WTC11 (cell line): ENCODE results near the gene CELF4. TPM values are rescaled to one million over a fixed set of nuclear protein-coding genes. Genes with fewer than 3 reads are reported as not detected.

Source experiments
- ATAC-seq: fragments of 200-7000 bp; cut with Tn5 transposase; 2 replicates; pipeline ENCODE4 v1.10.0; 2021; ENCODE audit warnings: mild to moderate bottlenecking, moderate library complexity
- CTCF ChIA-PET: fragments of 300-600 bp; sonication (Branson Sonifier 250); formaldehyde crosslinking; loops from one replicate; lab custom pipeline; 2021; ENCODE audit warnings: antibody characterized with exemption; lab: Charles Lee
- POLR2A ChIA-PET: fragments of 350-600 bp; sonication (Branson Sonifier 250); formaldehyde crosslinking; loops from one replicate; lab custom pipeline; 2021; ENCODE audit warnings: antibody characterized with exemption; lab: Charles Lee
- DNase-seq: peaks from one replicate; pipeline ENCODE4 v3.0.0; 2021; ENCODE audit warnings: low spot score
- H3K27ac Mint-ChIP-seq: 2 replicates; pipeline ENCODE4 v1.8.0; 2021; ENCODE audit warnings: mixed read lengths
- H3K27me3 Mint-ChIP-seq: 2 replicates; pipeline ENCODE4 v1.8.0; 2021; ENCODE audit warnings: low read depth, mild to moderate bottlenecking, moderate library complexity, mixed read lengths
- H3K36me3 Mint-ChIP-seq: 2 replicates; pipeline ENCODE4 v1.8.0; 2021; ENCODE audit warnings: mixed read lengths
- H3K4me1 Mint-ChIP-seq: 2 replicates; pipeline ENCODE4 v1.8.0; 2022; ENCODE audit warnings: mixed read lengths
- H3K4me3 Mint-ChIP-seq: 2 replicates; pipeline ENCODE4 v1.8.0; 2021; ENCODE audit warnings: mild to moderate bottlenecking, moderate library complexity, mixed read lengths
- H3K9me3 Mint-ChIP-seq: 2 replicates; pipeline ENCODE4 v1.8.0; 2021; ENCODE audit warnings: mixed read lengths
- AFF4 ChIP-seq: sonication (generic); formaldehyde crosslinking; IDR thresholded peaks from 2 replicates; pipeline ENCODE4 v1.8.1; 2023; ENCODE audit warnings: mild to moderate bottlenecking, missing genetic modification reagents, borderline replicate concordance
- CTCF ChIP-seq: fragments of 200-600 bp; IDR thresholded peaks from 2 replicates; pipeline ENCODE4 v1.8.0; 2022; ENCODE audit warnings: antibody characterized with exemption
- E2F1 ChIP-seq: sonication (generic); formaldehyde crosslinking; IDR thresholded peaks from 2 replicates; pipeline ENCODE4 v1.8.0; 2022; ENCODE audit warnings: mild to moderate bottlenecking, missing genetic modification reagents
- E2F4 ChIP-seq: sonication (generic); formaldehyde crosslinking; IDR thresholded peaks from 2 replicates; pipeline ENCODE4 v1.8.1; 2022; ENCODE audit warnings: low read depth, mild to moderate bottlenecking, moderate library complexity, missing genetic modification reagents, borderline replicate concordance
- E2F5 ChIP-seq: sonication (generic); formaldehyde crosslinking; IDR thresholded peaks from 2 replicates; pipeline ENCODE4 v1.8.1; 2022; ENCODE audit warnings: mild to moderate bottlenecking, moderate library complexity, missing genetic modification reagents
- EMX1 ChIP-seq: fragments of 250-450 bp; sonication (Bioruptor Pico); IDR thresholded peaks from 2 replicates; pipeline ENCODE4 v1.8.0; 2021; ENCODE audit warnings: mild to moderate bottlenecking
- FOXP4 ChIP-seq: sonication (generic); formaldehyde crosslinking; IDR thresholded peaks from 2 replicates; pipeline ENCODE4 v1.8.0; 2022; ENCODE audit warnings: mild to moderate bottlenecking, missing genetic modification reagents
- KAT7 ChIP-seq: sonication (generic); formaldehyde crosslinking; IDR thresholded peaks from 2 replicates; pipeline ENCODE4 v1.8.1; 2023; ENCODE audit warnings: missing genetic modification reagents, mild to moderate bottlenecking, borderline replicate concordance
- MAX ChIP-seq: sonication (generic); formaldehyde crosslinking; IDR thresholded peaks from 2 replicates; pipeline ENCODE4 v1.8.0; 2022; ENCODE audit warnings: mild to moderate bottlenecking, missing genetic modification reagents
- MYBL2 ChIP-seq: sonication (generic); formaldehyde crosslinking; IDR thresholded peaks from 2 replicates; pipeline ENCODE4 v1.8.1; 2023; ENCODE audit warnings: mild to moderate bottlenecking, moderate library complexity, missing genetic modification reagents
- NFATC4 ChIP-seq: fragments of 250-450 bp; sonication (Bioruptor Pico); IDR thresholded peaks from 2 replicates; pipeline ENCODE4 v1.9.0; 2021; ENCODE audit warnings: mild to moderate bottlenecking
- NFE2L1 ChIP-seq: sonication (generic); formaldehyde crosslinking; IDR thresholded peaks from 2 replicates; pipeline ENCODE4 v1.8.1; 2023; ENCODE audit warnings: missing genetic modification reagents
- NR2C2 ChIP-seq: sonication (generic); formaldehyde crosslinking; IDR thresholded peaks from 2 replicates; pipeline ENCODE4 v1.8.0; 2022; ENCODE audit warnings: mild to moderate bottlenecking, missing genetic modification reagents
- RORB ChIP-seq: fragments of 250-450 bp; sonication (Bioruptor Pico); IDR thresholded peaks from 2 replicates; pipeline ENCODE4 v1.9.0; 2021; ENCODE audit warnings: mild to moderate bottlenecking
- SOX15 ChIP-seq: fragments of 250-450 bp; sonication (Bioruptor Pico); IDR thresholded peaks from 2 replicates; pipeline ENCODE4 v1.9.0; 2021; ENCODE audit warnings: mild to moderate bottlenecking
- STAT6 ChIP-seq: sonication (generic); formaldehyde crosslinking; conservative IDR thresholded peaks from 2 replicates; pipeline ENCODE4 v1.8.1; 2023; ENCODE audit warnings: mild to moderate bottlenecking, low read depth, missing genetic modification reagents, moderate library complexity
- ZBTB43 ChIP-seq: sonication (generic); formaldehyde crosslinking; IDR thresholded peaks from 2 replicates; pipeline ENCODE4 v1.8.1; 2023; ENCODE audit warnings: mild to moderate bottlenecking, missing genetic modification reagents
- total RNA-seq: library from RNA; stranded (reverse); gene quantifications from 3 replicates; pipeline ENCODE4 v1.2.3, GENCODE V29; 2021

Gene CELF4
- total RNA-seq, 1 experiment from 2014 or later = 2.9 TPM

- TF ChIP-seq E2F1 (no peak), E2F4 (CRISPR knock-in tag) (no peak), KAT7 (CRISPR knock-in tag) (no peak), RORB (CRISPR knock-in tag) (no peak), AFF4 (no peak)
Measured at GRCh38 chr18:37289423-37289822, 276.2 kb downstream of the CELF4 start (continued).

- Mint-ChIP-seq H3K27ac (no peak overlapping the region), H3K9me3 (peaks cover 3% of the 10 kb centered on the region; the same call in 1 of the 2 replicates), H3K4me1 (peaks cover 4% of the 10 kb centered on the region; the same call in 1 of the 2 replicates), H3K36me3 (no peaks in the 10 kb centered on the region), H3K4me3 (no peak overlapping the region), H3K27me3 (no peaks in the 10 kb centered on the region)
- ChIA-PET CTCF (no interaction called here), POLR2A (no interaction called here)
- no peak for ATAC-seq
- TF ChIP-seq MAX (CRISPR knock-in tag) = no peak
- TF ChIP-seq E2F5 (CRISPR knock-in tag) = no peak
- no peak for TF ChIP-seq STAT6 (CRISPR knock-in tag)
- TF ChIP-seq EMX1 (CRISPR knock-in tag) = no peak
- TF ChIP-seq SOX15 = no peak
- no peak for DNase-seq
Measured at GRCh38 chr18:37287601-37288000, 278.0 kb downstream of the CELF4 start.

GRCh38 chr18:37286801-37287200 is 278.8 kb downstream of the CELF4 start:
- CTCF ChIA-PET = no interaction called here
- H3K4me1 Mint-ChIP-seq = peaks cover 4% of the 10 kb centered on the region; the same call in 1 of the 2 replicates
- no peak for ATAC-seq
- no peak overlapping the region for H3K4me3 Mint-ChIP-seq
- H3K27ac Mint-ChIP-seq = no peak overlapping the region
- DNase-seq = no peak
- no peaks in the 10 kb centered on the region for H3K36me3 Mint-ChIP-seq
- H3K27me3 Mint-ChIP-seq = no peaks in the 10 kb centered on the region
- POLR2A ChIA-PET = no interaction called here
- H3K9me3 Mint-ChIP-seq = peaks cover 3% of the 10 kb centered on the region; the same call in 1 of the 2 replicates
- no peak for TF ChIP-seq E2F1
- TF ChIP-seq NFATC4 (CRISPR knock-in tag) = no peak
- TF ChIP-seq FOXP4 (CRISPR knock-in tag) = no peak
- no peak for TF ChIP-seq MYBL2 (CRISPR knock-in tag)
- TF ChIP-seq ZBTB43 (CRISPR knock-in tag) = no peak
- TF ChIP-seq NR2C2 (CRISPR knock-in tag) = no peak
- TF ChIP-seq NFE2L1 (CRISPR knock-in tag) = no peak
- TF ChIP-seq CTCF = no peak
